HG03521 (cell line): Measurements from ENCODE around the gene PDE4A.
"Not testable (repeated sequence)": the region's sequence is repeated elsewhere in the genome, so short reads cannot be mapped to it uniquely, and the experiment has no call there.

Experiments used
- ATAC-seq: cut with Tn5 transposase; IDR thresholded peaks from one replicate; pipeline ENCODE4 v1.9.1; 2021; ENCODE audit warnings: mild to moderate bottlenecking, moderate library complexity; ENCODE audit not compliant: unreplicated experiment

Gene PDE4A

DNA sequence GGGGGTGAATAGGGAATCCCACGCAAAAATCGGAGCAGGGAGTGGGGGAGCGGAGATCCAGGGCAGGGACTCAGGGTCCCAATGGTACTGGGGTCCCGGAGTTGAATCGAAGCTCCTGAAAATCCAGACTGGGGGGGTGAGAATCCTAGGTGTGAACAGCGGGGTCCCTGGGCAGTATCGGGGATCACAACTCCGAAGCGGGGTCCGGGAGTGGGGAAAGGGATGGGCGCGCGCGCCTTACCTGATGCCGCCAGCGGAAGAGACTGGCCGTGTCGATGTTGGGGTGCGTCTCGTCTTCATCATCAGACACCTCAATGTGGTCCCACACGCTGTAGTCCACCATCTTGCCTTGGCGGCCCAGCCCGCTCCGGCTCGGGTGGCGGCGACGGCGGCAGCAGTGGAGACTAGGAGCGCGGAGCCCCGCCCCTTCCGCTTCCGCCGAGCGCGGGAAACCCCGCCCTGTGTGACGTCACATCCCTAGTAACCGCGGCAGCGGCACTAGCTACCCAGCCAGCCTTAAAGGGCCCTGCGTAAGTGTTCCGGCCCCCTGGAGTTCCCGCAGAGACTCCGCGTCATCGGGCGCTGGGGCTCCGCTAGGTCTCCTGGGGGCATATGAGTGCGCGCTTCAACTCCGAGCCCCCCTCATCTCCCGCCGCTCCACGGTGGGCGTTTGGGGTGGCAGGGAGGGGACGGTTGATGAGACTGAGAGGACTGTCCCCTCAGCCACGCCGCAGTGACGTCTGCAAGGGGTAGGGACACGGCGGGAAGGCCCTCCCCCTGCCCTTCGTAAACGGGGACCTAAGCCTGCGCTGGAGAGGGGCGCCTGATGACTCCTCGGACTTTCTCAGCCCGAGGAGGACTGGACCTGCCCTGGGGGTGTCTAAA lies 17.0 kb upstream of the PDE4A start, which contains the start of gene CDC37:
Gene CDC37 (minus strand): TSS at position 406 of the 885 bp plus-strand sequence. CDS start 63 bp downstream, at position 343.
- peak; percentile 71 for ATAC-seq

DNA sequence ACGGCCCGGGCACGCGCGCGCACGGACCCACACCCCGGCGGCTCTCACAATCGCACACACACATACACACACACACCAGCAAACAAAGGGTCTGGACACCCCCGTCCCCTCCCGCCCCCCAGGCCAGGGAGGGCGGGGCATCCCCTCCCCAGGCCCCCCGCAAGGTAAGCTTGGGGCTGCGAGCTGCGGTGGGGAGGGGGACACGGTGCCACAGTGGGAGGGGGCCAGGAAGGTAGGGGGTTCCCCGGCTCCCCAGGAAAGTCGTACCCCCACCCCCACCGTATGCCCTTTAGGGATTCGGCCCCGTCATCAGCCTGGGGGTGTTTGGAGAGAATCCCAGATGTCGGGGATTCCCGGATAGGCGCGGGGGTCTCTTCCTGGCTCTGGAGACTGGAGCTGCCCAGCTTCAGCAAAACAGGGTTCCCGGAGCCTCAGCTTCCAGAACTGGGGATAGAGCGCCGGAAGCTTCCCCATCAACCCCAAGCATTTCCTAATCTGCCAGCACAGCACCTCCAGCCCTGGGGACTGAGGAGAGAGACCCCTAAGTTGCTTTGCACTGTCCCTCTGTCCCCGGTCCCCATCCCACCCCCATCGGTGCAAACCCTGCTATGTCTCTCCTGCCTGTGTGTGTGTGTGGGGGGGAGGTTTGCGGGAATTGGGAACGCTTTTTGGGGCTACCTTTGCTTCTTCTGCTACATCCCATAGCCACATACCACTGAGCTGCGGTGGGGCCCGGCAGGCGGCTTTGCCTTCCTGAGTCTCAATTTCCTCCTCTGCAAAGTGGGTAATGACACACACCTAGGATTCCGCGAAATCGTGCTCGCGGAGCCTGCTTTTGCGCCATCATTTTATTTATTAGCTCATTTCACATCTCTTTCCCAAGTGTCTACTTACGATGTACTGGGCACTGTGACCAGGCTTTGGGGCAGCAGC lies 15.2 kb upstream of the PDE4A start:
- ATAC-seq, result no peak

DNA sequence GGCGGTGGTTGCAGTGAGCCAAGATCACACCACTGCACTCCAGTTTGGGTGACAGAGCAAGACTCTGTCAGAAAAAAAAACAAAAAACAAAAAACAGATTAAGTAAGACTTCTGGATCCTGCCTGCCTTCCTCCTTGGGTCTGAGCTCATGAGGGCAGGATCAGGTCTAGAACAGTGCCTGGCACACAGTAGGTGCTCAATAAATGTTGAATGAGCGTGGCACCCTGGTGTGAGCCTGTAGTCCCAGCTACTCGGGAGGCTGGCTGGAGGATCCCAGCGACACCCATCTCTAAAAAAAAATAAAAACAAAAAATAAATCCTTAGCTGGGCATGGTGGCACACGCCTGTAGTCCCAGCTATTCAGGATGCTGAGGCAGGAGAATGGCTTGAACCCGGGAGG lies 14.1 kb upstream of the PDE4A start:
- ATAC-seq, result no peak

DNA sequence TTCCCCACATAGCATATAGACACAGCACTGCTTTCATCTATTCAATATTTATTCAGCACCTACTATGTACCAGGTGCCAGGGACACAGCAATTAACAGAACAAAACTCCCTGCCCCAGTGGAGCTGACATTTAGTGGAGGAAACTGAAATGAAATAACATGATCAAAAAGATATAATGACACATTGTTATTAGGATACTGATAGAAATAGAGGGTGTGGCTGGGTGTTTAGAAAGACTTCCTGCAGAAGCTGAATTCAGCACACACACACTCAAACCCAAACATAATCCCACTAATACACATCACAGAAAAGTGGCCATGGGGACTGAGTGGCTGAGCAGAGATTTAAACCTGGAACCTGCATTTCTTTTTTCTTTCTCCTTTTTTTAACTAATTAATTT lies 13.2 kb upstream of the PDE4A start:
- no peak for ATAC-seq

DNA sequence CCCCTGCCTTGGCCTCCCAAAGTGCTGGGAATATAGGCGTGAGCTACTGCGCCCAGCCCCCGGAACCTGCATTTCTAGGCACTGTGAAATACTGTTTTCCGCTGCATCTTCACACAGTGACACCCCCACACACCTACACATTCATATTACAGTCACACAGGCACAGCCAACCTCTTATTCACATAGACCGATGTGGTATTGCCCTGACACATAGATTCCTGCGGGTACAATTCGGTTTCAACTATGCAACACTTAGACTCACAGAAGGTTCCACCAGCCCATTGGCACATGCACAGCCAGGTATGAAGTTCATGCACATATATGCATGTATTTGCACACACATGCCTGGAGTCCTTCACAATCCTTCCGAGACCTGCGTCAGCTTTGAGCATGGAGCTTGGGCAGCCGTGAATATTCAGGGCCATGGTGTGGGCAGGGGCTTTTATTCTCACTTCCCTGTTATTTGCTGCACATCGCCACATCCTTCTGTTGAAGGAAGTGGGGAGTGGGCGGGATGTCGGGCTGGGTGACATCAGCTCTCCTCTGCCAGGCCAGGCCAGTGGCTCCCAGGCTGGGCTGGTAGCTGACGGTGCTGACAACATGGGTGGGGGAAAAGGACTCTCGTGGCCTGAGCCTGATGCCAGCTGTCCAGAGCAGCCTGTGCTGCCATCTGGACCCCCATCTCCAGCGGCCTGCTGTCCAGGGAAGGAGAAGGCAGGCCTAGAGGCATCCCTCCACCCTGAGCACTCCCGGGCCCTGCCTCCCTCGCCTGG lies 11.6 kb upstream of the PDE4A start:
- ATAC-seq, result no peak

DNA sequence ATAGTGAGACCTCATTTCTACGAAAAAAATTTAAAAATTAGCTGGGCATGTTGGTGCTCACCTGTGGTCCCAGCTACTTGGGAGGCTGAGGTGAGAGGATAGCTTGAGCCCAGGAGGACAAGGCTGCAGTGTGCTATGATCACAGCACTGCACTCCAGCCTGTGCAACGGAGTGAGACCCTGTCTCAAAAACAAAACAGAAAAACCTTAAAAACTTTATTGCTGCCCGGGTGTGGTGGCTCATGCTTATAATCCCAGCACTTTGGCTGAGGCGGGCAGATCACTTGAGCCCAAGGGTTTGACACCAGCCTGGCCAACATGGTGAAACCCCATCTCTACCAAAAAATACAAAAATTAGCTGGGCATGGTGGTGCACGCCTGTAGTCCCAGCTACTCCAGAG lies 9.1 kb upstream of the PDE4A start:
- ATAC-seq, result not testable (repeated sequence)

DNA sequence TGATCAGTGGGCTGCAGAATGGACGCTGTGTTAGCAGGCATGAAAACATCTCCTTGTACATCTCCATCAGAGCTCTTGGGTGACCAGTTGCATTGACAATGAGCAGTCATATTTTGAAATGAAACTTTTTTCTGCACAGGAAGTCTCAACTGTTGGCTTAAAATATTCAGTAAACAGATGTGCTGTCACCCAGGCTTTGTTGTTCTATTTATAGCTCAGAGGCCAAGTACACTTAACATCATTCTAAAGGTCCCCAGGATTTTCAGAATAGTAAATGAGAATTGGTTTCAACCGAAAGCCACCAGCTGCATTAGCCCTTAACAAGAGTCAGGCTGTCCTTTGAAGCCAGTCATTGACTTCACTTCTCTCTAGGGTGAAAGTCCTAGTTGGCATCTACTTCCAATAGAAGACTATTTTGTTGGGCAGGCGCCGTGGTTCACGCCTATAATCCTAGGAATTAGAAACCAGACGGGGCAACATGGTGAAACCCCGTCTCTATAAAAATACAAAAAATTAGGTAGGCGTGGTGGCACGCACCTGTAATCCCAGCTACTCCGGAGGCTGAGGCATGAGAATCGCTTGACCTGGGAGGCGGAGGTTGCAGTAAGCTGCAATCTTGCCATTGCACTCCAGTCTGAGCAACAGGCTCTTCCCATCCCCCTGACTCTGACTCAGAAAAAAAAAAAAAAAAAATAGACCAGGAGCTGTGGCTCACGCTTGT lies 7.9 kb upstream of the PDE4A start:
- peak; percentile 49 for ATAC-seq

DNA sequence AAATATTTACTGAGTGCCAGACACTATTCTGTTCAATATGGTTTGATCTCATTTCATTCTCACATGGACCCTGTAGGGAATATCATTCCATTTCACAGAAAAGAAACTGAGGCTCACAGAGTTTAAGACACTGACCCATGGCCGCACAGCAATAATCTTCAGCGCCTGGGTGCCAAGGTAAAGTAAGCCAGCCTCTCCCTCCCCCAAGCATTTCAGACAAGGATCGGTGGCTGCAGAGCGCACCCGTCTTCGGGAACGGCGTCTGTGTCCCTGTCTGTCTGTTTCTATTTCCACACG lies 4.3 kb upstream of the PDE4A start:
- ATAC-seq, result no peak

DNA sequence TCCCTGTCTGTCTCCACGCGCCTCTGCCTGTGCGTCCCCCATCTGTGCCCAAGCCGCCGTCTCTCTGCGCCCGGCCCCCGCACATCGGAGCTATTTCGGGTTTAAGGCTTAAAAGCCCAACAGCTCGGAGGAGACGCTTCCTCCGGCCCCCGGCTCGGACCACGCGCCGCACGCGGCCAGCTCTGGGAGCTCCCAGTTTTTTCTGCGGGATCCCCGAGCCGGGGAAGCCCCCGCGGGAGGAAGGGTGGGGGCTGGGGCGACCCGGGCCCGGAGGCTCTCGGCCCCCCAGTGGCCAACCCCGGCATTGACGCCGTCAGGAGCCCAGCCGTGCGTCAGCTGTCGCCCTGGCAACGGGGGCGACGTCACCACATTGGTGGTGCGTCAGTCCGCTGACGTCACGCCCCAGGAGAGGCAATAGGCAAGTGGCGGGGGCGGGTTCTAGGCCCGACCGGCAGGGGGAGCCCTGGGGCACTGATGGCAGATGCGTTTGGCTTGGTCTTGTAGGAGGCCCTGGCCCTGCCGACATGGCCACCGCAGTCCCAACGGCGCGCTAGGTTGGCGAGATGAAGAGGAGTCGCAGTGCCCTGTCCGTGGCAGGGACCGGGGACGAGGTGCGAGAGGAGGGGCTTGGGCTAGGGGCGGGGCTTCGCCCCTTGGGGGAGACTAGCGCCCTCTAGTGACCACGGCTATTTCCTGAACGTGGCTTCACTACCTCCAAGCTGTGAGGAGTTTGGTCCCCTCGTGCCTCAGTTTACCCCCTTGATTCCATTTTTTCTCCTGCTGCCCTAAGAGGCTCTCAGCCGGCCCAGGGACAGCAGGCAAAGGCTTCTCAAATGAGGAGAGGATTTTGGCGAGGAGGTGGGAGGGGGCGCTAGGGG lies 3.7 kb upstream of the PDE4A start:
- peak; percentile 47 for ATAC-seq

DNA sequence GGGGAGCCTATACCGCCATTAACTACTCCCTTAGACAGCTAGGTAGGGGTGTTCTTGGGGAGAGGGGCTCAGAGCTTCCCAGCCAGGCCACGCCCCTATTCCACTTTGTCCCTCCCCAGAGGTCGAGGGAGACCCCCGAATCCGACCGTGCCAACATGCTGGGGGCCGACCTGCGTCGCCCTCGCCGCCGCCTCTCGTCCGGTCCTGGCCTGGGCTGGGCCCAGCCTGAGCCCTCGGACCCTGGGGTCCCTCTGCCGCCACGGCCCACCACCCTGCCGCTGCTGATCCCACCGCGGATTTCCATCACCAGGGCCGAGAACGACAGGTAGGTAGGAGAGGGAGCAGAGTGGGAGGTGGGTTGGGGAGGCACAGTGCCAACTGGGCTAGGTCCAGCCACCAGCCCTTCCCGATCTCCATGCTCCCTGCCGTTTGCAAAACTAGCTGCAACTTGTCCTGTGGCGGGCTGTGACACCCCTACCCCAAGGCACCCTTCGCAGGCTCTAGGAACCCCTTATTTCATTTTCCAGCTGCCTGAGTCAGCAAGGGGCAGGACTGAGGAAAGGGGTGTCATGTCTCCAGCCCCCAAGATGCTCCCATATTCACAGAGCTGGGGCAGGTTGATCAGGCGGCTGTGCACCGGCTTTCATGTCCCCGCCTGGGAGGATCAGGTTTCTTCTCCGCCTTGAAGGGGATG lies 2.6 kb upstream of the PDE4A start:
- ATAC-seq, result no peak

DNA sequence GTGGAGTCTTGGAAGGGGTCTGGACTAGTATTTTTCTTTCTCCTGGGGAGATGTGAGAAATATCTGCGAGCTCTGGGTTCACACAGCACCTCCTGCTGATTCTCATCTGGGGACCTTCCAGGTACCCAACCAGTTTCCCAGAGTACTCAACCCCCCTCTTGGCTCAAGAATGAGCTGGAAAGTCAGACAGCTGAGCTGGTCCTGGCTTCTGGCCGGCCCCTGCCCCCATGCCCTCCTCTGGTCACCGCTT lies 2.2 kb upstream of the PDE4A start:
- no peak for ATAC-seq

DNA sequence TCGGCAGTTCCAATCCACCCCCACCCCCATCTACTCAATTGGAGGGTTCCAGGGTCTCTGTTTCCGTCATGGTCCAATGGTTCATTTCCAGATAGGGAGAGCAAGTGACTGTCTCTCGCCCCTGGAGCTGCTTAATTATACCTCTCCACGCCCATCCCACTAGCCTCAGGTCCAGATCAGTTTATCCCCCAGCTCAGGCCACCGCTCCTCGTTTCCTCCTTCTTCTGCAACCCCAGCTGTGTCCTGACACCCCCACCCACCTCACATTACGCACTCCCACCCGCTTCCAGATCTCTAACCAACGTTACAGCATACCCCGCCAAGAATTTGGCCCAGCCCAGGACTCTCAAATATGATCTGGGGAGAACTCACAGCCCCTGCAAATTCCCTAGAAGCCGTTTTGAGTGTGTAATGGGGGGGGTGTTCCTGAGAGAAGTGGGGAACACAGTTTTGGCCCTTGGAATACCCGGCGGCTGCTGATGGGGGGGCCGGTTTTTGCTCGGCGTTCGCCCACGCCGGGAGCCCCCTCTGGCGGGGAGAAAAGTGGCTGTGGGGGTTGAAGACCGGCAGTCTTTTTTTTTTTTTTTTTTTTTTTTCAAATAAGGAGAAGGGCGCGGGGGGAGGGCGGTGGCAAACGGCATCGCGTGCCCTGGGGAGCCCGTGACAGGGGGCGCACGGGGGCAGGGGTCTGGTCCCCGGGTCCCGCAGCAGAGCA lies 1.7 kb upstream of the PDE4A start:
- no peak for ATAC-seq

DNA sequence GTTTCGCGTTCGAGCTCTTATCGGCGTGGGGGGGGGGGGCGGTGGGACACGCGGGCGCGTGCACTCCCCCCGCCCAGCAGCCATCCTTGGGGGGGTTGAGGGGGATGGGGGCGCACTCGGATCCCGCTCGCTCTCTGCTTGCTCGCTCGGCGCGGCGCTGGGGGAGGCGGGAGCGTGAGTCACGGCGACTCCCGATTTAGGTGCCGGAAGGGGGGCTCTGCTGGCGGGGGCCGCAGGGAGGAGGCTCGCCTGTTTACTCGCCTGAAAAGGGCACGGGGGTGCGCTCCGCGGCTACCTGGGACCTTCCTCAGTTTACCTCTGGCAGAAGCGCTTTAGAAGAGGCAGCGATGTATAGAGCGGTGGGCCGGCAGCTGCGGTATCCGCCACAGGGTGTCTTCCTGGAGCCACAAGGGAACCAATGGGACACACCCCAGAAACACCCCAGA lies 1.1 kb upstream of the PDE4A start:
- ATAC-seq, result no peak

DNA sequence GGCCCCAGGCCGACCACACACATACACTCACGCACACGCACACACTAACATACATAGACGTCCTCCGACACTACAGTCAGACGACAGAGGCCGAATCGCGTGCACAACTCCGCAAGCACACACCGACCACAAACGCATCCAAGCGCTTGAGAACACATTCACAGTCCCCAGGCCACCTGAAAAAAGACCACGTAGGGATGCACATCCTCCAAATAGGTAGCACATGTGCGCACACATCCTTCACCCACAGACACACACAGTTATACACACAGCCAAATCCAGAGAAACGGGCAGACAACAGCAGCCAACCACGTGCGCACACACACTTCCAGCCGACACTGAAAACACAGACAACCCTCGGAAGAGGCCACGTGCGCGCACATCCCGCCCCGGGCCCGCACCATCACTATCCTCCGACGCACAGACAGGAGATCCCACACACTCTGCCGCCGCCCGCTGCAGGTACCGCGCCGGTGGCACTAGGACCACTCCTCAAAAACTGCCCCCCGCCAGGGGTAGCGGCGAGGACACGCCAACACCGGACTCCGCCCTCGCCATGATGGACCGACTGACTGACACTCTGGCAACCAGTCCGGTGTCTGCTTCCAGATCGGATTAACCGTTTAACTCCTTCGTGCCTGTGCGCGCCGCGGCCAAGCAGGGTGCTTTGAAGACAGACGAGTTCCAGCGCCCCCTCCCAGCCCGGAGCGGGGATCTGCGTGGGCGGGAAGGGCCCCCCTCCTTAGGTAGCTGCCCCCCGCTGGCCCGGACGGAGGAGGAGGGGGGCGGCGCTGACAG lies 493 bp upstream of the PDE4A start:
- no peak for ATAC-seq

DNA sequence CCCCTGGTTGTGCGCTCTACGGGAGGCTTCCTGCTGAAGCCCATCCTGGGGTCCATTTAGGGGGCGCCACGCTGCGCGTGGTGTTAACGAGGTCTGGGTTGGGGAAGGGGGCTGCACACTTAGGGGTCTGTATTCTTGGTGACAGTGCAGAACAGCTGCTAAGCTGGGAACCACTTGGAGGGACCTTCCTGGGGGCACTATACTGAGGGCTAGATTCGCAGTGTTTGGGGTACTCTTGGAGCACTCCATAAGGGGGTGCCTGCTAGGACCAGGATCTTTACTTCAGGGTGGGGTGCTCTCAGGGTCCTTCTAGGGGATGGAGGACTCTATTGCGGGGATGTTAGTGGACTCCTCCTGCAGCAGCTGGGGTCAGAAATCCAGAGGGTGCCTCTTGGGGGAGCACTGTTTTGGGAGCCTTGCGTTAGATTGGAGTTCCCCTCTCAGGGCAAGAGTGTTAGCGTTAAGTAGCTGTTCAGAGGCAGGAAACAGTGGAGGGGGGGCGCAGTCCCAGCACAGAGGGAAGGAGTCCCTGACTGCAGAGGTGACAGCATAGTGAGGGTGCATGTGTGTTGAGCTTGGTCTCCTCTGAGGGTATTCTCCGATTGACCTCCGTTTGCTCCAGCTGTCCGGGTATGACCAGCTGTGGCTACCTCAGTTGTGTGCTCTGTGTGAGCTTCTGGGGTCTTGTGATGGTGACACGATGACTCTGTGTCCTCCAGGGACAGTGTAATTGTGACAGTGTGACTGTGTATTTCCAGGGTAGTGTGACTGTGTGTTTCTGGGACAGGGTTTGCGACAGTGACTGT lies 1.1 kb downstream of the PDE4A start:
- ATAC-seq, result no peak

DNA sequence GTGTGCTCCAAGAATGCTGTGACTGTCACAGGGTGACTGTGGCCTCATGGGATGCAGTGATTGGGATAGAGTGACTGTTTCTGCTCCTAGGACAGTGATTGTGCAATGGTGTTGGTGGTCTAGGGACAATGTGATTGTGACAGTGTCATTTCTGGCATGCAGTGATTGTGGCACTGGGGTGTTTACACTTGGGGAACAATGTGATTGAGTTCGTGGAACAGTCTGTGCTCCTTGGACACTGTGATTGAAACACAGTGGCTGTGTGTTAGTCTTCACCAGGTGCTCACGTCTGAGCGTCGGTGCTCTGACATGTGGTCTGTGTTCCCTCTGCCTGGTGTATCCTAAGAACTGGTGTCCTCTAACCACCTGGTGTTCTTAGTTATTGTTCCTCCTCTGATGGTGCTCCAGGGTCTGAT lies 1.7 kb downstream of the PDE4A start:
- no peak for ATAC-seq

DNA sequence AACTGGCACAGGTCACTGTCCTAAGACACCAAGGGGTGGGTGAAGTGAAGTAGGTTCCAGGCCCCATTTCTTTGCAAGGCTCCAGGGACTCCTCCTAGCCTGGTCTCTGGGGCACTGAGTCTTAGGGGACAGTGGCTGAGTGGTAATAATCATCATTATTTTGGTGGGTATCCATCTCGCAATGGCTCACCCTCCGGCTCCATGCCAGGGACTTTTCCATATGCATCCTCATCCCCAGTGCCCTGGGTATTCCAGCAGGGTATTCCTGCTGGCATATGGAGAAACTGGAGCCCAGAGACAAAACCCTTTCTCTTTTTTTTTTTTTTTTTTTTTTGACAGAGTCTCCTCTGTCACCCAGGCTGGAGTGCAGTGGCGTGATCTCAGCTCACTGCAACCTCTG lies 2.5 kb downstream of the PDE4A start:
- no peak for ATAC-seq
